ENCODE data around the gene ALOXE3.

GRCh38 chr17:8081876-8082275 lies 36.4 kb downstream of the ALOXE3 start:
- TF ChIP-seq CREB1 (IDR thresholded peaks at IDR 0.05; ENCODE audit: low read depth) (no peak), TAF1 (IDR thresholded peaks at IDR 0.05; ENCODE audit: low read depth) (no peak), YY1 (IDR thresholded peaks at IDR 0.05; ENCODE audit: low read depth) (no peak)
- TF ChIP-seq, protein P1, sequence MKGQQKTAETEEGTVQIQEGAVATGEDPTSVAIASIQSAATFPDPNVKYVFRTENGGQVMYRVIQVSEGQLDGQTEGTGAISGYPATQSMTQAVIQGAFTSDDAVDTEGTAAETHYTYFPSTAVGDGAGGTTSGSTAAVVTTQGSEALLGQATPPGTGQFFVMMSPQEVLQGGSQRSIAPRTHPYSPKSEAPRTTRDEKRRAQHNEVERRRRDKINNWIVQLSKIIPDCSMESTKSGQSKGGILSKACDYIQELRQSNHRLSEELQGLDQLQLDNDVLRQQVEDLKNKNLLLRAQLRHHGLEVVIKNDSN (IDR thresholded peaks at IDR 0.05) = no peak
- TF ChIP-seq, protein P2, sequence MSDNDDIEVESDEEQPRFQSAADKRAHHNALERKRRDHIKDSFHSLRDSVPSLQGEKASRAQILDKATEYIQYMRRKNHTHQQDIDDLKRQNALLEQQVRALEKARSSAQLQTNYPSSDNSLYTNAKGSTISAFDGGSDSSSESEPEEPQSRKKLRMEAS (IDR thresholded peaks at IDR 0.05) = no peak
